Measurements from ENCODE around the gene ARHGEF17.

DNA sequence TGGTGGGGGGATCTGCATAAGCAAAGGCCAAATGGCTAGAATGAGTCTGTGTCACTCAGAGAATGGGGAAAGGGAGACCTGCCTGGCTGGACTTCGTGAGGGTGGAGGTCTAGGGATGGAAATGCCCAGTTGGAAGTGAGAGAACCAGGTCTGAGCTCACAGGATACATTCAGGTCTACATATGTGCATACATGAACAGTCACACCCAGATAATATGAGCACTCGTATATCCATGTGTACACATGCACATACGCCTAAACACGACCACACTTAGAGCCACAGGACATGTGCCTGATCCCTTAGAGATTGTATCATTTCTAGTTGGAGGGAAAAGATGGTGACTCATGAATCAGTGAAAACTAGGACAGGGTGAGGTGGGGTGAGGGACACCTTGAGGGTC is 47.0 kb downstream of the ARHGEF17 start:
- TF ChIP-seq ARID3A (IDR thresholded peaks at IDR 0.05; ENCODE audit: low read depth, low read length): no peak
- no peak for TF ChIP-seq ZNF510 (CRISPR knock-in tag; IDR thresholded peaks at IDR 0.05; ENCODE audit: low read depth)
- TF ChIP-seq ZNF839 (CRISPR knock-in tag; IDR thresholded peaks at IDR 0.05; ENCODE audit: borderline replicate concordance): no peak
- TF ChIP-seq, protein P1, sequence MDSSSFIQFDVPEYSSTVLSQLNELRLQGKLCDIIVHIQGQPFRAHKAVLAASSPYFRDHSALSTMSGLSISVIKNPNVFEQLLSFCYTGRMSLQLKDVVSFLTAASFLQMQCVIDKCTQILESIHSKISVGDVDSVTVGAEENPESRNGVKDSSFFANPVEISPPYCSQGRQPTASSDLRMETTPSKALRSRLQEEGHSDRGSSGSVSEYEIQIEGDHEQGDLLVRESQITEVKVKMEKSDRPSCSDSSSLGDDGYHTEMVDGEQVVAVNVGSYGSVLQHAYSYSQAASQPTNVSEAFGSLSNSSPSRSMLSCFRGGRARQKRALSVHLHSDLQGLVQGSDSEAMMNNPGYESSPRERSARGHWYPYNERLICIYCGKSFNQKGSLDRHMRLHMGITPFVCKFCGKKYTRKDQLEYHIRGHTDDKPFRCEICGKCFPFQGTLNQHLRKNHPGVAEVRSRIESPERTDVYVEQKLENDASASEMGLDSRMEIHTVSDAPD (CRISPR knock-in tag; IDR thresholded peaks at IDR 0.05): no peak
- no peak for TF ChIP-seq IRX3 (CRISPR knock-in tag; IDR thresholded peaks at IDR 0.05; ENCODE audit: borderline replicate concordance, low read depth)
- TF ChIP-seq CBX2 (IDR thresholded peaks at IDR 0.05; ENCODE audit: low read depth, low read length): no peak
- TF ChIP-seq CBX2 (CRISPR knock-in tag; IDR thresholded peaks at IDR 0.05; ENCODE audit: low read depth): no peak
- no peak for TF ChIP-seq PAX8 (CRISPR knock-in tag; IDR thresholded peaks at IDR 0.05; ENCODE audit: borderline replicate concordance)

Data from HepG2 (cell line).